AML-193 (cell line): ENCODE measurements around the gene TPSG1.

Experiments
- DNase-seq, 2 experiments: peaks; one replicate each; lab custom pipeline; 2025; lab: John Stamatoyannopoulos, UW

TPSG1 gene

GRCh38 chr16:1176280-1176897 lies 48.7 kb downstream of the TPSG1 start:
- no peak for DNase-seq

- DNase-seq, result no peak
These were observed 49.3 kb downstream of the TPSG1 start for GRCh38 chr16:1175566-1176279.

GRCh38 chr16:1174477-1175357 lies 50.4 kb downstream of the TPSG1 start:
- DNase-seq, result no peak

- DNase-seq, result no peak
These were observed 51.1 kb downstream of the TPSG1 start for GRCh38 chr16:1173788-1174451.

GRCh38 chr16:1172651-1173050 lies 52.4 kb downstream of the TPSG1 start:
- DNase-seq, result no peak

- no peak for DNase-seq
These were observed 53.1 kb downstream of the TPSG1 start for GRCh38 chr16:1171854-1172428.
